ENCODE data around the gene UPB1.

Gene UPB1

GRCh38 chr22:24474221-24474620 is 20.9 kb upstream of the UPB1 start:
- H3K4me2 ChIP-seq (ENCODE audit: low read length), result peak overlapping the region; percentile 4; the same call in 1 of the 2 replicates
- no peaks in the 10 kb centered on the region for H3K36me3 ChIP-seq (ENCODE audit: control insufficient read depth, low read length)
- no peak for TF ChIP-seq EZH2phosphoT487 (IDR thresholded peaks at IDR 0.05; ENCODE audit: borderline replicate concordance, low read length)
- no peak for TF ChIP-seq CTCF (IDR thresholded peaks at IDR 0.05; ENCODE audit: low read depth, low read length, poor library complexity, severe bottlenecking)
- H3F3A ChIP-seq (ENCODE audit: control insufficient read depth, insufficient read depth), result no peaks in the 10 kb centered on the region
- H3K4me1 ChIP-seq (ENCODE audit: control insufficient read depth, low read length), result peaks cover 17% of the 10 kb centered on the region
- no peaks in the 10 kb centered on the region for H4K20me1 ChIP-seq (ENCODE audit: control insufficient read depth, insufficient read depth, low read depth, low read length)
- no peaks in the 10 kb centered on the region for H3K9me3 ChIP-seq (ENCODE audit: control insufficient read depth, insufficient read depth, low read length)
- no peak overlapping the region for H3K27ac ChIP-seq (ENCODE audit: low read depth, low read length)
- H3K27me3 ChIP-seq (ENCODE audit: control insufficient read depth, low read length), result no peaks in the 10 kb centered on the region
- no peaks in the 10 kb centered on the region for H3K79me2 ChIP-seq (ENCODE audit: control insufficient read depth, low read length)
- no peak overlapping the region for H3K4me3 ChIP-seq (ENCODE audit: low read length)
- no peaks in the 10 kb centered on the region for H3K9me2 ChIP-seq (replicated peaks; ENCODE audit: control insufficient read depth, low read length)

- H3K4me2 ChIP-seq (ENCODE audit: low read length), result no peak overlapping the region
- H3K9me2 ChIP-seq (replicated peaks; ENCODE audit: control insufficient read depth, low read length), result no peaks in the 10 kb centered on the region
- H3K4me1 ChIP-seq (ENCODE audit: control insufficient read depth, low read length), result peaks cover 17% of the 10 kb centered on the region
- no peak overlapping the region for H3K4me3 ChIP-seq (ENCODE audit: low read length)
- H3K27ac ChIP-seq (ENCODE audit: low read depth, low read length), result no peak overlapping the region
- no peak for TF ChIP-seq CTCF (IDR thresholded peaks at IDR 0.05; ENCODE audit: low read depth, low read length, poor library complexity, severe bottlenecking)
- TF ChIP-seq EZH2phosphoT487 (IDR thresholded peaks at IDR 0.05; ENCODE audit: borderline replicate concordance, low read length), result no peak
- H3K27me3 ChIP-seq (ENCODE audit: control insufficient read depth, low read length), result no peaks in the 10 kb centered on the region
- H3K9me3 ChIP-seq (ENCODE audit: control insufficient read depth, insufficient read depth, low read length), result no peaks in the 10 kb centered on the region
- H3F3A ChIP-seq (ENCODE audit: control insufficient read depth, insufficient read depth), result no peaks in the 10 kb centered on the region
- no peaks in the 10 kb centered on the region for H3K79me2 ChIP-seq (ENCODE audit: control insufficient read depth, low read length)
- H4K20me1 ChIP-seq (ENCODE audit: control insufficient read depth, insufficient read depth, low read depth, low read length), result no peaks in the 10 kb centered on the region
- H3K36me3 ChIP-seq (ENCODE audit: control insufficient read depth, low read length), result no peaks in the 10 kb centered on the region
Measured at GRCh38 chr22:24474649-24475255, 20.4 kb upstream of the UPB1 start.

- H3K4me1 ChIP-seq (ENCODE audit: control insufficient read depth, low read length), result peaks cover 6% of the 10 kb centered on the region; the same call in 1 of the 2 replicates
- H3K79me2 ChIP-seq (ENCODE audit: control insufficient read depth, low read length), result no peaks in the 10 kb centered on the region
- H3K27ac ChIP-seq (ENCODE audit: low read depth, low read length), result no peak overlapping the region
- no peaks in the 10 kb centered on the region for H4K20me1 ChIP-seq (ENCODE audit: control insufficient read depth, insufficient read depth, low read depth, low read length)
- H3F3A ChIP-seq (ENCODE audit: control insufficient read depth, insufficient read depth), result no peaks in the 10 kb centered on the region
- H3K4me2 ChIP-seq (ENCODE audit: low read length), result no peak overlapping the region
- H3K36me3 ChIP-seq (ENCODE audit: control insufficient read depth, low read length), result no peaks in the 10 kb centered on the region
- H3K9me3 ChIP-seq (ENCODE audit: control insufficient read depth, insufficient read depth, low read length), result no peaks in the 10 kb centered on the region
- TF ChIP-seq CTCF (IDR thresholded peaks at IDR 0.05; ENCODE audit: low read depth, low read length, poor library complexity, severe bottlenecking), result no peak
- no peak for TF ChIP-seq EZH2phosphoT487 (IDR thresholded peaks at IDR 0.05; ENCODE audit: borderline replicate concordance, low read length)
- no peaks in the 10 kb centered on the region for H3K27me3 ChIP-seq (ENCODE audit: control insufficient read depth, low read length)
- H3K9me2 ChIP-seq (replicated peaks; ENCODE audit: control insufficient read depth, low read length), result no peaks in the 10 kb centered on the region
- H3K4me3 ChIP-seq (ENCODE audit: low read length), result no peak overlapping the region
Measured at GRCh38 chr22:24481641-24482040, 13.5 kb upstream of the UPB1 start.

Data from DOHH2 (cell line).